Lower lobe of right lung (tissue), 2 donors: Measurements from ENCODE around the gene MACROH2A2. TPM values are rescaled to one million over a fixed set of nuclear protein-coding genes. Genes with fewer than 3 reads are reported as not detected.

ENCODE experiments used
- ATAC-seq, 2 donors: fragments of 200-7000 bp; cut with Tn5 transposase; one replicate each; pipeline ENCODE4 v1.9.1; 2020 to 2022; ENCODE audit warnings: mild to moderate bottlenecking in 2 of 2, moderate library complexity in 2 of 2
- DNase-seq: peaks from one replicate; pipeline ENCODE4 v3.0.0-alpha.2; 2020
- H3K27ac ChIP-seq: fragments of 200-600 bp; one replicate; pipeline ENCODE4 v1.8.0; 2022
- H3K27me3 ChIP-seq: fragments of 200-600 bp; one replicate; pipeline ENCODE4 v1.8.0; 2022; ENCODE audit warnings: low read depth
- H3K36me3 ChIP-seq: fragments of 200-600 bp; one replicate; pipeline ENCODE4 v1.8.0; 2022; ENCODE audit warnings: mild to moderate bottlenecking
- H3K4me1 ChIP-seq: fragments of 200-600 bp; one replicate; pipeline ENCODE4 v1.8.0; 2022
- H3K4me3 ChIP-seq: fragments of 200-600 bp; one replicate; pipeline ENCODE4 v1.8.0; 2022; ENCODE audit warnings: mild to moderate bottlenecking
- H3K9me3 ChIP-seq: fragments of 200-600 bp; one replicate; pipeline ENCODE4 v1.8.0; 2022
- CTCF ChIP-seq: fragments of 200-600 bp; IDR thresholded peaks from one replicate; pipeline ENCODE4 v1.8.0; 2022; ENCODE audit warnings: antibody characterized with exemption, mild to moderate bottlenecking
- intact Hi-C: fragments of 100-400 bp; cut with DNase I; formaldehyde crosslinking; loops from one replicate; pipeline ENCODE4 v1.11.0; 2022
- total RNA-seq: library from RNA; stranded (reverse); fragmentation: NEBNext Ultra II Directional; extraction: Animal tissue kit (Norgen Biotek cat#: 25700); gene quantifications from one replicate; pipeline ENCODE4 v1.2.1, GENCODE V29; 2021
- donor health status: DM: no; HTN: yes; CAD: no; lungs with severe emphysema.

The MACROH2A2 gene
- total RNA-seq, 1 donor from 2014 or later: 6.6 TPM

GRCh38 chr10:70144372-70145110 lies 91.9 kb downstream of the MACROH2A2 start:
- Histone ChIP-seq H3K4me1 (peaks cover 24% of the 10 kb centered on the region), H3K27ac (peak overlapping the region; percentile 90), H3K9me3 (no peaks in the 10 kb centered on the region), H3K27me3 (no peaks in the 10 kb centered on the region), H3K36me3 (peaks cover 18% of the 10 kb centered on the region), H3K4me3 (peak overlapping the region; percentile 72)
- TF ChIP-seq CTCF: no peak
- DNase-seq (no peak), ATAC-seq (no peak)
- intact Hi-C loops: no loop called here

GRCh38 chr10:70145166-70145665 lies 92.6 kb downstream of the MACROH2A2 start:
- Histone ChIP-seq H3K36me3 (peaks cover 20% of the 10 kb centered on the region), H3K27ac (peak overlapping the region; percentile 90), H3K4me3 (peak overlapping the region; percentile 72), H3K27me3 (no peaks in the 10 kb centered on the region), H3K4me1 (peaks cover 24% of the 10 kb centered on the region), H3K9me3 (no peaks in the 10 kb centered on the region)
- TF ChIP-seq CTCF: no peak
- DNase-seq (no peak), ATAC-seq (peak; percentile 2 to 6)
- intact Hi-C loops: no loop called here

- Histone ChIP-seq H3K9me3 (no peaks in the 10 kb centered on the region), H3K27ac (peak overlapping the region; percentile 90), H3K4me3 (peak overlapping the region; percentile 72), H3K36me3 (peaks cover 27% of the 10 kb centered on the region), H3K27me3 (no peaks in the 10 kb centered on the region), H3K4me1 (peaks cover 24% of the 10 kb centered on the region)
- intact Hi-C loops: no loop called here
- ATAC-seq: peak; percentile 83 to 85
- TF ChIP-seq CTCF: peak; percentile 69
- peak; percentile 83 for DNase-seq
Measured at GRCh38 chr10:70145666-70146488, 93.2 kb downstream of the MACROH2A2 start.

- TF ChIP-seq CTCF: peak; percentile 74
- ATAC-seq: peak; percentile 97
- H3K27ac ChIP-seq: peak within 1 kb of the TSS; percentile 90
- DNase-seq: peak; percentile 98
- H3K4me3 ChIP-seq: peak within 1 kb of the TSS; percentile 72
- intact Hi-C loops: no loop called here
- peaks cover 35% of the 10 kb centered on the region for H3K36me3 ChIP-seq
- H3K4me1 ChIP-seq: peaks cover 24% of the 10 kb centered on the region
- H3K27me3 ChIP-seq: no peaks in the 10 kb centered on the region
- H3K9me3 ChIP-seq: no peaks in the 10 kb centered on the region
Measured at GRCh38 chr10:70146489-70147258, 94.0 kb downstream of the MACROH2A2 start, which contains the start of gene TYSND1. Gene TYSND1 (minus strand): TSS chr10:70146700. CDS start chr10:70146586, 114 bp downstream.

GRCh38 chr10:70147259-70147625 lies 94.6 kb downstream of the MACROH2A2 start:
- H3K27ac ChIP-seq: peak overlapping the region; percentile 90
- H3K27me3 ChIP-seq: no peaks in the 10 kb centered on the region
- H3K36me3 ChIP-seq: peaks cover 40% of the 10 kb centered on the region
- H3K4me3 ChIP-seq: peak overlapping the region; percentile 72
- TF ChIP-seq CTCF: no peak
- ATAC-seq (no peak), DNase-seq (no peak)
- intact Hi-C loops: no loop called here
- no peaks in the 10 kb centered on the region for H3K9me3 ChIP-seq
- H3K4me1 ChIP-seq: peaks cover 24% of the 10 kb centered on the region
